PC-9 (cell line): ENCODE measurements around the gene INAFM2. TPM values are rescaled to one million over a fixed set of nuclear protein-coding genes. Genes with fewer than 3 reads are reported as not detected.

Source experiments
- BruUV-seq: library from RNA; stranded (reverse); fragments of 400-500 nt; replicated peaks from 2 replicates; lab custom pipeline; 2021; lab: Mats Ljungman, UMichigan
- CTCF ChIA-PET: fragments of 300-600 bp; sonication (Branson Sonifier 250); formaldehyde crosslinking; loops from one replicate; lab custom pipeline; 2022; ENCODE audit warnings: antibody characterized with exemption; lab: Charles Lee
- POLR2A ChIA-PET: fragments of 300-600 bp; sonication (Branson Sonifier 250); formaldehyde crosslinking; loops from one replicate; lab custom pipeline; 2022; ENCODE audit warnings: antibody characterized with exemption; ENCODE audit not compliant: unreplicated experiment; lab: Charles Lee
- DNase-seq, 2 experiments: peaks; one replicate each; pipeline versions ENCODE4 v3.0.0 to v3.0.0-alpha.2; 2015 to 2022; ENCODE audit warnings: mixed read lengths in 1 of 2
- H2AFZ ChIP-seq: fragments of 200-600 bp; sonication (generic); 2 replicates; pipeline ENCODE4 v1.8.1; 2017; ENCODE audit warnings: antibody characterized with exemption
- H3F3A ChIP-seq: fragments of 200-600 bp; sonication (generic); 2 replicates; pipeline ENCODE4 v1.8.1; 2017; ENCODE audit warnings: antibody characterized with exemption, mild to moderate bottlenecking, low read depth; ENCODE audit not compliant: insufficient read depth
- H3K27ac ChIP-seq: fragments of 200-600 bp; sonication (generic); 2 replicates; pipeline ENCODE4 v1.6.1; 2016; ENCODE audit warnings: mixed run types
- H3K27me3 ChIP-seq: fragments of 200-600 bp; sonication (generic); 2 replicates; pipeline ENCODE4 v1.6.1; 2016; ENCODE audit warnings: low read depth, mixed run types; ENCODE audit not compliant: insufficient read depth
- H3K36me3 ChIP-seq: fragments of 200-600 bp; sonication (generic); 2 replicates; pipeline ENCODE4 v1.6.1; 2016; ENCODE audit warnings: low read depth, mixed run types
- H3K4me1 ChIP-seq: fragments of 200-600 bp; sonication (generic); replicated peaks from 2 replicates; pipeline ENCODE4 v1.6.1; 2016; ENCODE audit warnings: mixed run types; ENCODE audit not compliant: insufficient read depth
- H3K4me2 ChIP-seq: fragments of 200-600 bp; sonication (generic); 2 replicates; pipeline ENCODE4 v1.6.1; 2017; ENCODE audit warnings: mixed run types
- H3K4me3 ChIP-seq: fragments of 200-600 bp; sonication (generic); 2 replicates; pipeline ENCODE4 v1.6.1; 2016; ENCODE audit warnings: mixed run types
- H3K79me2 ChIP-seq: fragments of 200-600 bp; sonication (generic); 2 replicates; pipeline ENCODE4 v1.6.1; 2017; ENCODE audit warnings: low read depth, mixed run types
- H3K9me2 ChIP-seq: fragments of 200-600 bp; sonication (generic); 2 replicates; pipeline ENCODE4 v1.8.1; 2017; ENCODE audit warnings: mild to moderate bottlenecking; ENCODE audit not compliant: insufficient read depth
- H3K9me3 ChIP-seq: fragments of 200-600 bp; sonication (generic); 2 replicates; pipeline ENCODE4 v1.8.1; 2016; ENCODE audit warnings: low read depth; ENCODE audit not compliant: insufficient read depth
- H4K20me1 ChIP-seq: fragments of 200-600 bp; sonication (generic); 2 replicates; pipeline ENCODE4 v1.8.1; 2017; ENCODE audit not compliant: insufficient read depth
- CTCF ChIP-seq: fragments of 200-600 bp; sonication (generic); conservative IDR thresholded peaks from 2 replicates; pipeline ENCODE4 v1.6.1; 2017; ENCODE audit warnings: mixed run types, antibody characterized with exemption, mild to moderate bottlenecking, moderate library complexity
- EZH2 ChIP-seq: fragments of 200-600 bp; sonication (generic); IDR thresholded peaks from 2 replicates; pipeline ENCODE4 v1.8.0; 2017; ENCODE audit warnings: antibody characterized with exemption, low read depth
- intact Hi-C: fragments of 100-400 bp; cut with micrococcal nuclease; formaldehyde crosslinking; loops from one replicate; pipeline ENCODE4 v1.10.0; 2022; ENCODE audit not compliant: unreplicated experiment
- total RNA-seq: library from RNA; stranded (reverse); gene quantifications from 2 replicates; pipeline ENCODE4 v1.2.3, GENCODE V29; 2021

The INAFM2 gene
- total RNA-seq, 1 experiment from 2014 or later, result 2.4 TPM

- H3K79me2 ChIP-seq, result no peaks in the 10 kb centered on the region
- no peaks in the 10 kb centered on the region for H3K27me3 ChIP-seq
- peaks cover 5% of the 10 kb centered on the region; the same call in 1 of the 2 replicates for H3K4me1 ChIP-seq
- no peaks in the 10 kb centered on the region for H3K9me3 ChIP-seq
- ChIA-PET CTCF (interaction anchor here (1.6 kb wide), 1 partner anchor 15 kb away, joined by 17 read pairs; no protein-coding TSS in a partner anchor), POLR2A (no interaction called here)
- TF ChIP-seq CTCF, result no peak
- no peaks in the 10 kb centered on the region for H3F3A ChIP-seq
- no peaks in the 10 kb centered on the region for H4K20me1 ChIP-seq
- H3K4me3 ChIP-seq, result peak overlapping the region; percentile 57
- no peaks in the 10 kb centered on the region for H3K36me3 ChIP-seq
- BruUV-seq, result no TSS peak
- intact Hi-C loops, result no loop called here
- peak overlapping the region; percentile 87 for H3K4me2 ChIP-seq
- H3K27ac ChIP-seq, result no peak overlapping the region
- H3K9me2 ChIP-seq, result no peaks in the 10 kb centered on the region
- H2AFZ ChIP-seq, result peak overlapping the region; percentile 68; the same call in 1 of the 2 replicates
- DNase-seq, result no peak
Observed at GRCh38 chr15:40358471-40359353, 35.2 kb downstream of the INAFM2 start.

- ChIA-PET CTCF (no interaction called here), POLR2A (no interaction called here)
- peaks cover 5% of the 10 kb centered on the region; the same call in 1 of the 2 replicates for H3K4me1 ChIP-seq
- H3K27me3 ChIP-seq, result no peaks in the 10 kb centered on the region
- H3K36me3 ChIP-seq, result no peaks in the 10 kb centered on the region
- TF ChIP-seq CTCF, result no peak
- TF ChIP-seq EZH2, result no peak
- H3K27ac ChIP-seq, result no peak overlapping the region
- H3K9me2 ChIP-seq, result no peaks in the 10 kb centered on the region
- DNase-seq, result no peak
- H3F3A ChIP-seq, result no peaks in the 10 kb centered on the region
- H3K4me3 ChIP-seq, result no peak overlapping the region
- intact Hi-C loops, result no loop called here
- no TSS peak for BruUV-seq
- no peaks in the 10 kb centered on the region for H3K9me3 ChIP-seq
- H3K79me2 ChIP-seq, result no peaks in the 10 kb centered on the region
- H3K4me2 ChIP-seq, result no peak overlapping the region
- H4K20me1 ChIP-seq, result no peaks in the 10 kb centered on the region
- H2AFZ ChIP-seq, result no peak overlapping the region
Observed at GRCh38 chr15:40360015-40360414, 36.5 kb downstream of the INAFM2 start.

GRCh38 chr15:40361640-40362039 is 38.1 kb downstream of the INAFM2 start:
- ChIA-PET CTCF (no interaction called here), POLR2A (no interaction called here)
- TF ChIP-seq EZH2 (no peak), CTCF (no peak)
- Histone ChIP-seq H3K4me2 (no peak overlapping the region), H3K9me3 (no peaks in the 10 kb centered on the region), H4K20me1 (no peaks in the 10 kb centered on the region), H3F3A (no peaks in the 10 kb centered on the region), H3K27ac (no peak overlapping the region), H3K79me2 (no peaks in the 10 kb centered on the region), H3K36me3 (no peaks in the 10 kb centered on the region), H3K9me2 (no peaks in the 10 kb centered on the region), H2AFZ (no peak overlapping the region), H3K4me1 (peaks cover 5% of the 10 kb centered on the region; the same call in 1 of the 2 replicates), H3K4me3 (no peak overlapping the region), H3K27me3 (no peaks in the 10 kb centered on the region)
- no TSS peak for BruUV-seq
- no peak for DNase-seq
- intact Hi-C loops, result no loop called here
